Measurements from ENCODE around the gene EFNA4.

EFNA4 gene

DNA sequence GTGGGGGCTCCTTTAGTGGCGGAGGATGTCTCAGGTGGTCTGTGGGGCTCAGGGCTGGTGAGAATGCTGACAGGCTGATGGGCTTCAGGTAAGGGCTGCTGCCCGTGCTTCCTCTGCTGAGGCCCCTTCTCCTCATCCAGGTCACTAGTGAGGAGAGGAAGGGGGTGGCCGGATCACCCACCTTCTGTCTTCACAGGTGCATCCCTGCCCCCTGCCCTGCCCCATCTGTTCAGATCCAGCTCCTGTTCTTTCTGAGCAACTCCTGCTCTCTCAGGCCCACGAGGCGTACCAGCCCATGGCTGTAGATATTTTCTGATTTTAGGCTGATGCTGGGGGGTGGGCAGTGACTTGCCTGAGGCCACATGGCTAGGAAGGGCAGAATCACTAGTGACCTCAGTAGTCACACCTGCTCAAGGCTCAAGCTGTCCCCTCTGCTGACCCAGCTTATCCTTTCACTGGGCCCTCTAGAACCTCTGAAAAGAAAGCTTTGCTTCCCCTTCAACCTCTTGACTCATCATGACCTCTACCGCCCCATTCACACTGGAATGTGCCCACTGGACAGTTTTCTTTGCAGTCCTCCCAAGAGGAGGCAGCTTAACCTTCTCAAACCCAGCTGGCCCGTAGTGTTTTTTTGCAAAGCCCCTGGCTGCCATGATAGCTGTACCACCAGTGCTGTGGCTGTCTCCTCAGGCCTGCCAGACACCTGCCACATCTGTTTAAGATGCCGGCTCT, 44.8 kb upstream of the EFNA4 start:
- DNase-seq (ENCODE audit: low read depth): no peak
- no peak overlapping the region for H3K4me3 ChIP-seq (ENCODE audit: low read length)
- TF ChIP-seq, protein P1, sequence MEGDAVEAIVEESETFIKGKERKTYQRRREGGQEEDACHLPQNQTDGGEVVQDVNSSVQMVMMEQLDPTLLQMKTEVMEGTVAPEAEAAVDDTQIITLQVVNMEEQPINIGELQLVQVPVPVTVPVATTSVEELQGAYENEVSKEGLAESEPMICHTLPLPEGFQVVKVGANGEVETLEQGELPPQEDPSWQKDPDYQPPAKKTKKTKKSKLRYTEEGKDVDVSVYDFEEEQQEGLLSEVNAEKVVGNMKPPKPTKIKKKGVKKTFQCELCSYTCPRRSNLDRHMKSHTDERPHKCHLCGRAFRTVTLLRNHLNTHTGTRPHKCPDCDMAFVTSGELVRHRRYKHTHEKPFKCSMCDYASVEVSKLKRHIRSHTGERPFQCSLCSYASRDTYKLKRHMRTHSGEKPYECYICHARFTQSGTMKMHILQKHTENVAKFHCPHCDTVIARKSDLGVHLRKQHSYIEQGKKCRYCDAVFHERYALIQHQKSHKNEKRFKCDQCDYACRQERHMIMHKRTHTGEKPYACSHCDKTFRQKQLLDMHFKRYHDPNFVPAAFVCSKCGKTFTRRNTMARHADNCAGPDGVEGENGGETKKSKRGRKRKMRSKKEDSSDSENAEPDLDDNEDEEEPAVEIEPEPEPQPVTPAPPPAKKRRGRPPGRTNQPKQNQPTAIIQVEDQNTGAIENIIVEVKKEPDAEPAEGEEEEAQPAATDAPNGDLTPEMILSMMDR (conservative IDR thresholded peaks at IDR 0.05; ENCODE audit: low read depth, low read length): no peak

DNA sequence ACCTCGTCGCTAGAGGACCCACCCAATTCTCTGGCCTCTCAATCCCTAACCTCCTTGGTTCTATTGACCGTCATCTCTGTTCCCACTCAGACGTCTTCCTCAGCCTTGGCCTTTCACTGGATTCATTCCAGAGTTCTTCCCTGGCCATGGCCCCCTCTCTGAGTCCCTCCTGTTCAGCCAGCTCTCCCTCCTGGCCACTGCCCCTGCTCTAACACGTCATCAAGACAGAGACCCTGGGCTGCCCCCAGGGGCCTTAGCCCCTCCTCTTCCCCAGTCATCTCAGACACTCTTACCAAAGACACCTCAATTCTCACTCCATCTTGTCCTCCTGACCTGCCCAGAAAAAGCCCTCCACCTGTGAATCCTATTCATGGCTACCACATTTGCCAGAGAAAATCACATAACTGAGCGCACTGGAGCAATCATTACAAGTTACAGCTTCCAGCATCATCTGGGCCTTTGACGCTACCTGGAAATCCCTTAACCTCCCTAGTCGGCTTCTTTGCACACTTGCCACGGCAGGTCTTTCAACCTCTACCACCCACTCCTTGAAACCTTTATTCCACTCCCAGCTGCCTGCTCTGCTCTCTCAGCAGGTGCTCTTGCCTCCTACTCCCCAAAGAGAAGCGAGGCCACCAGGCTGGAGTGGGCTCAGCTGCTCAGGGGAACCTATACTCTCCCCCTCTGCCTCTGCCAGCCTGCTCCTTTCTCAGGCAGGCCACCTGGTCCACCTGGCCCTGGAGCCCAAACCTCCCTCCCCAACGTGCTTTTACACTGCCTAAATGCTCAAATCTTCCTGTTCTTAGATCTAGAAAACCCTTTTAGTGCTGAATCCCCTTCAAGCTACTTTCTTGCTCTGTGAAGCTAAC, 43.9 kb upstream of the EFNA4 start:
- DNase-seq (ENCODE audit: low read depth): no peak
- H3K4me3 ChIP-seq (ENCODE audit: low read length): no peak overlapping the region
- TF ChIP-seq, protein P1 (conservative IDR thresholded peaks at IDR 0.05; ENCODE audit: low read depth, low read length): no peak

DNA sequence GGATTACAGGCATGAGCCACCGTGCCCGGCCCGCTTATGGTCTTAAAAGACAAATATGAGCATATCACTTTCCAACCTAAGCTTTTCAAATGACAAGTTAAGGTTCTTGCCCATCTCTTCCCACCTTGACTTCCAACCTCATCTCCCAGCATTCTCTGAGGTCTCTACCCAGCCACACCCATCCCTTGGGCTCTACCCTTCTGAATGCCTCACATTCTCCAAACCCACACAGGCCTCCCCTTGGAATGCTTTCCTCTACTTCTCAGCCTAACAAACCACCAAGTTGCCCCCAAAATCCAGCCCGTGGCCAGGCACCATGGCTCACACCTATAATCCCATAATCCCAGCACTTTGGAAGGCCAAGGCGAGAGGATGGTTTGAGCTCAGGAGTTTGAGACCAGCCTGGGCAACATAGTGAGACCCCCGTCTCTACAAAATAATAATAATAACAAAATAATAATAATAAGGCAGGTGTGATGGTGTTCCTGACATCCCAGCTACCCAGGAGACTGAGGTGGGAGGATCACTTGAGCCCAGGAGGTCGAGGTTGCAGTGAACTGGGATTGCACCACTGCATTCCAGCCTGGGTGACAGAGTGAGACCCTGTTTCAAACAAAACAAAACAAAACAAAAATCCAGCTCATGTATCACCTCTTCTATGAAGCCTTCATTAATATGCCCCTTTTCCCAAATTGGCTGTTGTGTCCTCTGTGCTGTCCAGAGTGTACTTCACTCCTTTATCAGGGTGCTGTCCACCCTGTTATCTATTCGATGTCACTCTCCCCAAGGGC, 41.2 kb upstream of the EFNA4 start:
- H3K4me3 ChIP-seq (ENCODE audit: low read length): no peak overlapping the region
- TF ChIP-seq, protein P1 (conservative IDR thresholded peaks at IDR 0.05; ENCODE audit: low read depth, low read length): no peak
- DNase-seq (ENCODE audit: low read depth): no peak

DNA sequence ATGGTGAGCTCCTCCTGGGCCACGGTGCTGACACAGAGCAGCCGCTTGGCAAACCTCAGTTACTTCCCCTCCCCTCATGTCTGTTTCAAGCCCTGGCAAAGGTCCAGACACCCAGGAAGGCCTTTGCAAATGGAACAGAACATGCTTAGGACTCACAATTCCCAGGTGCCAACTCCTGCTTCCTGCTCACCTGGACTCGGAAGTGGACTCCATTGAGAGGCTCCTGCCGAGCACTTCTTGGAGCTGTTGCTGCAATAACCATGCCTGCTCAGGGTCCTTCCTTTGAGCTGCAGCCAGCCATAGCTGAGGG, 40.7 kb upstream of the EFNA4 start:
- DNase-seq (ENCODE audit: low read depth): no peak
- TF ChIP-seq, protein P1 (conservative IDR thresholded peaks at IDR 0.05; ENCODE audit: low read depth, low read length): no peak
- no peak overlapping the region for H3K4me3 ChIP-seq (ENCODE audit: low read length)

GRCh38 chr1:155023627-155024026, 39.9 kb upstream of the EFNA4 start:
- TF ChIP-seq, protein P1 (conservative IDR thresholded peaks at IDR 0.05; ENCODE audit: low read depth, low read length): no peak
- H3K4me3 ChIP-seq (ENCODE audit: low read length): no peak overlapping the region
- no peak for DNase-seq (ENCODE audit: low read depth)

DNA sequence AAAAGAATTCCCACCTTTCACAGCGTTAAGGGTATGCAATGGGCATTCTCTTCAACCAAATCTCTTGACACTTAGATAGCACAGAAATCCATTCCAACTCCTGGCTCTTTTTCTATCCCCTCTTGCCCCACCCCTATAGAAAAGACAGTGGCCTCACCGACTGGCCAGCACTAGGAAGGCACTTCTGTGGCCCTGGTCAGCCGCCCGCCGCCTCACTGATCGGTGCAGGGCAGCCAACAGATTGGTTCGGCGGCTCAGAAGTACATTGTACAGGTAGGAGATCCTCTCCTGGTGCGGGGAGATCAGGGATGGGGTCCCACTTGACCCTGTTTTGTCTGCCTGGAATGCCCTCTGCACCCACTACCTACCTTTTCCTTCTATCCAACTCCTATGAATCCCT, 39.2 kb upstream of the EFNA4 start:
- no peak for DNase-seq (ENCODE audit: low read depth)
- TF ChIP-seq, protein P1 (conservative IDR thresholded peaks at IDR 0.05; ENCODE audit: low read depth, low read length): no peak

More for the DNA sequence above, 39.2 kb upstream of the EFNA4 start:
- H3K4me3 ChIP-seq (ENCODE audit: low read length): no peak overlapping the region
